ENCODE data around the gene TMEM26.
A peak's percentile ranks its signal among the peaks of the same experiment; 100 is the strongest.

Gene TMEM26

GRCh38 chr10:61460835-61461234, 7.7 kb upstream of the TMEM26 start:
- no peak overlapping the region for H3K4me3 ChIP-seq
- TF ChIP-seq CTCF (IDR thresholded peaks at IDR 0.05), result no peak
- no peak for DNase-seq (ENCODE audit: low spot score)
- H3K27ac ChIP-seq, result no peak overlapping the region

- no peak overlapping the region for H3K4me3 ChIP-seq
- no peak overlapping the region for H3K27ac ChIP-seq
- no peak for TF ChIP-seq CTCF (IDR thresholded peaks at IDR 0.05)
- no peak for DNase-seq (ENCODE audit: low spot score)
Measured at GRCh38 chr10:61458031-61458430, 4.8 kb upstream of the TMEM26 start.

GRCh38 chr10:61456095-61456789, 3.1 kb upstream of the TMEM26 start:
- H3K4me3 ChIP-seq, result no peak overlapping the region
- no peak for TF ChIP-seq CTCF (IDR thresholded peaks at IDR 0.05)
- no peak overlapping the region for H3K27ac ChIP-seq
- DNase-seq (ENCODE audit: low spot score), result no peak

DNA sequence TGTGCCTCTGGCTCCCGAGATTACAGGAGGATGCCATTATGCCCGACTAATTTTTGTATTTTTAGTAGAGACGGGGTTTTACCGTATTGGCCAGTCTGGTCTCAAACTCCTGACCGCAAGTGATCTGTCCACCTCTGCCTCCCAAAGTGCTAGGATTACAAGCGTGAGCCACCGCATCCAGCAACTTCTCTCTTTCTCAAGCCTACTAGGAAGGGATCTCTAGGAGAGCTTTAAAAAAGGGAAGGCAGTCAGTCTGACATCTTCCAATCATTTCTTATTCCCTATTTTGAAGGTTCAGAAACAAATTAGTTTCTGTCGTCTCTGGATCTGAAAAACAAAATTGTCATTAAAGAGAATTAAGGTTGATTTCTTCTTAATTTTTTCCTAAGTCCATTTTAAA, 2.5 kb upstream of the TMEM26 start:
- no peak overlapping the region for H3K4me3 ChIP-seq
- TF ChIP-seq CTCF (IDR thresholded peaks at IDR 0.05), result no peak
- DNase-seq (ENCODE audit: low spot score), result no peak
- H3K27ac ChIP-seq, result no peak overlapping the region

DNA sequence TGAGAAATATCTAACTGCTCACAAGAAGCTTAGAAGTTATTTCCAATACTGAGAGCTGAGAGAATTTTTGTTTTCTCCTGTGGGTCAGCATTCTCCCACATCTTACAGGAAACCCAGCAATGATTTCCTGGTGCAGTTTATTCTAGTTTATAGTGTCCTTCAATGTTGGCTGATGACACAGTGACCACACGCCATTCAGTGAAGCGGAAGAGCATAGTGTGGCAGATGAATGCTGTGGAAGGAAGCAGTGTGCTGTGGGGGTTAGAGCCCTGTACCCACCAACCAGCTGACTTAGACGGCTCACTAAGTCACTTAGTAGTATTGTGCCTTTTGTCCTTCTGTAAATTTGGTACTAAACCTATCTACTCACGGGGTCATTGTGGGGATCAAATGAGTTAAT, 1.4 kb upstream of the TMEM26 start:
- no peak overlapping the region for H3K4me3 ChIP-seq
- no peak overlapping the region for H3K27ac ChIP-seq
- no peak for TF ChIP-seq CTCF (IDR thresholded peaks at IDR 0.05)
- no peak for DNase-seq (ENCODE audit: low spot score)

- Histone ChIP-seq H3K4me3 (peak overlapping the region; percentile 71), H3K27ac (no peak overlapping the region)
- TF ChIP-seq CTCF (IDR thresholded peaks at IDR 0.05), result no peak
- no peak for DNase-seq (ENCODE audit: low spot score)
Measured at GRCh38 chr10:61452151-61452651, 980 bp downstream of the TMEM26 start.

DNA sequence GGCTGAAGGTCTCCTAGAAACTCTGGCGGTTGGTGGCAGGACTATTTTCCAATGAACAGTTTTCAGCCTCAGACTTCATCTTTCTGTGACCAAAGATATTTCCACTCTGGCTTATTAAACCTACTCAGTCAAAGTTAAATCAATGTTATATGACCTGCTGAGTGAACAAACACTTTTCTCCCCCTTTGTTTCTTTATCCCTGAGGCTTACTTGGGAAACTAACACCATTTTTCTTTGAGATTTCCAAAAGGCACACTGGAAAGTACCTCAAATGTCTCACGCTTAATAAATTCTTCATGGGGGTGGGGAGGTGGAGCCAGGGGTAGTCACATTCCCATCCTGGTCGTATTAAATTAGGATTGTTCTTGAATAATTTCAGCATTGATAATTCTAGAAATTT, 1.8 kb downstream of the TMEM26 start:
- DNase-seq (ENCODE audit: low spot score), result no peak
- no peak overlapping the region for H3K27ac ChIP-seq

More for the DNA sequence above, 1.8 kb downstream of the TMEM26 start:
- H3K4me3 ChIP-seq, result no peak overlapping the region
- no peak for TF ChIP-seq CTCF (IDR thresholded peaks at IDR 0.05)

Data from coronary artery (tissue), 2 donors.